H9 (cell line): ENCODE results near the gene NDUFAF2. TPM values are rescaled to one million over a fixed set of nuclear protein-coding genes. Genes with fewer than 3 reads are reported as not detected.

Experiments used
- DNase-seq: peaks from one replicate; pipeline ENCODE4 v3.0.0-alpha.2; 2017
- H2AFZ ChIP-seq: one replicate; pipeline ENCODE4 v1.6.1; 2013; ENCODE audit warnings: mild to moderate bottlenecking, low read length, control low read depth, moderate library complexity
- H2AK5ac ChIP-seq: 2 replicates; pipeline ENCODE4 v1.6.1; 2013; ENCODE audit warnings: low read length, control low read depth, mixed read lengths; ENCODE audit not compliant: insufficient read length
- H2BK120ac ChIP-seq: one replicate; pipeline ENCODE4 v1.6.1; 2013; ENCODE audit warnings: low read depth, mild to moderate bottlenecking, low read length, control low read depth, inconsistent platforms; ENCODE audit not compliant: poor library complexity, severe bottlenecking
- H2BK12ac ChIP-seq: 2 replicates; pipeline ENCODE4 v1.6.1; 2013; ENCODE audit warnings: low read length, control low read depth, mixed read lengths, low read depth; ENCODE audit not compliant: insufficient read length
- H2BK15ac ChIP-seq: 2 replicates; pipeline ENCODE4 v1.6.1; 2013; ENCODE audit warnings: low read depth, low read length, control low read depth
- H2BK20ac ChIP-seq: one replicate; pipeline ENCODE4 v1.6.1; 2013; ENCODE audit warnings: low read depth, mild to moderate bottlenecking, low read length, control low read depth, inconsistent platforms; ENCODE audit not compliant: poor library complexity, severe bottlenecking
- H2BK5ac ChIP-seq: 2 replicates; pipeline ENCODE4 v1.6.1; 2013; ENCODE audit warnings: low read length, control low read depth, mixed read lengths; ENCODE audit not compliant: insufficient read length
- H3K14ac ChIP-seq: 2 replicates; pipeline ENCODE4 v1.6.1; 2013; ENCODE audit warnings: low read length, control low read depth; ENCODE audit not compliant: insufficient read depth
- H3K18ac ChIP-seq: 2 replicates; pipeline ENCODE4 v1.6.1; 2013; ENCODE audit warnings: low read depth, mild to moderate bottlenecking, mixed read lengths, low read length, control low read depth; ENCODE audit not compliant: insufficient read length
- H3K23ac ChIP-seq: 2 replicates; pipeline ENCODE4 v1.6.1; 2013; ENCODE audit warnings: low read length, control low read depth, mixed read lengths, low read depth; ENCODE audit not compliant: insufficient read length
- H3K23me2 ChIP-seq: 2 replicates; pipeline ENCODE4 v1.6.1; 2013; ENCODE audit warnings: low read depth, mild to moderate bottlenecking, mixed read lengths, low read length, control low read depth; ENCODE audit not compliant: insufficient read length, poor library complexity, severe bottlenecking
- H3K27ac ChIP-seq: 2 replicates; pipeline ENCODE4 v1.5.1; 2013; ENCODE audit warnings: low read length, control low read depth, mixed read lengths, low read depth; ENCODE audit not compliant: insufficient read length
- H3K27me3 ChIP-seq: 2 replicates; pipeline ENCODE4 v1.6.1; 2013; ENCODE audit warnings: low read length, control low read depth, inconsistent platforms; ENCODE audit not compliant: insufficient read depth
- H3K4ac ChIP-seq: 2 replicates; pipeline ENCODE4 v1.6.1; 2013; ENCODE audit warnings: low read depth, mild to moderate bottlenecking, control low read depth, inconsistent platforms, low read length, moderate library complexity
- H3K4me1 ChIP-seq: 2 replicates; pipeline ENCODE4 v1.6.1; 2013; ENCODE audit warnings: low read length, control low read depth, inconsistent platforms; ENCODE audit not compliant: insufficient read depth
- H3K4me2 ChIP-seq: 2 replicates; pipeline ENCODE4 v1.6.1; 2013; ENCODE audit warnings: low read length, control low read depth, mixed read lengths; ENCODE audit not compliant: insufficient read length, insufficient read depth
- H3K56ac ChIP-seq: 2 replicates; pipeline ENCODE4 v1.6.1; 2013; ENCODE audit warnings: low read depth, mild to moderate bottlenecking, mixed read lengths, low read length, control low read depth; ENCODE audit not compliant: insufficient read length
- H3K79me1 ChIP-seq: 2 replicates; pipeline ENCODE4 v1.6.1; 2013; ENCODE audit warnings: low read depth, mild to moderate bottlenecking, moderate library complexity, low read length, control low read depth, inconsistent platforms; ENCODE audit not compliant: insufficient read depth, poor library complexity, severe bottlenecking
- H3K79me2 ChIP-seq: 2 replicates; pipeline ENCODE4 v1.6.1; 2013; ENCODE audit warnings: low read length, control low read depth, inconsistent platforms; ENCODE audit not compliant: insufficient read depth
- H3K9ac ChIP-seq: 2 replicates; pipeline ENCODE4 v1.6.1; 2013; ENCODE audit warnings: low read length, control low read depth, mixed read lengths; ENCODE audit not compliant: insufficient read length; ENCODE audit errors: extremely low read depth
- H3K9me3 ChIP-seq: one replicate; pipeline ENCODE4 v1.6.1; 2013; ENCODE audit warnings: low read depth, low read length, inconsistent platforms; ENCODE audit not compliant: control insufficient read depth
- H3T11ph ChIP-seq: one replicate; pipeline ENCODE4 v1.6.1; 2013; ENCODE audit warnings: mild to moderate bottlenecking, low read length, control low read depth, inconsistent platforms
- H4K20me1 ChIP-seq: one replicate; pipeline ENCODE4 v1.6.1; 2013; ENCODE audit not compliant: control insufficient read depth, insufficient read length, insufficient read depth
- H4K5ac ChIP-seq: 2 replicates; pipeline ENCODE4 v1.6.1; 2013; ENCODE audit warnings: low read depth, mild to moderate bottlenecking, mixed read lengths, low read length, control low read depth; ENCODE audit not compliant: insufficient read length
- H4K8ac ChIP-seq: replicated peaks from 2 replicates; pipeline ENCODE4 v1.6.1; 2013; ENCODE audit warnings: low read length, control low read depth, mixed read lengths, low read depth; ENCODE audit not compliant: insufficient read length
- H4K91ac ChIP-seq: 2 replicates; pipeline ENCODE4 v1.6.1; 2013; ENCODE audit warnings: low read depth, mild to moderate bottlenecking, moderate library complexity, mixed read lengths, low read length, control low read depth; ENCODE audit not compliant: insufficient read length
- H3K27ac Mint-ChIP-seq, 3 experiments: 2 replicates in 2 of 3; 3 replicates in 1 of 3; pipeline ENCODE4 v1.8.0; 2020 to 2021; ENCODE audit warnings: mixed read lengths in 3 of 3, mild to moderate bottlenecking in 1 of 3, moderate library complexity in 1 of 3
- H3K27me3 Mint-ChIP-seq: 2 replicates; pipeline ENCODE4 v1.8.0; 2021; ENCODE audit warnings: low read depth, mild to moderate bottlenecking, moderate library complexity, mixed read lengths
- H3K36me3 Mint-ChIP-seq, 3 experiments: 2 replicates in 2 of 3; 3 replicates in 1 of 3; pipeline ENCODE4 v1.8.0; 2020 to 2021; ENCODE audit warnings: low read depth in 3 of 3, mixed read lengths in 3 of 3; ENCODE audit not compliant: insufficient read depth in 1 of 3
- H3K4me1 Mint-ChIP-seq, 2 experiments: 2 replicates each; pipeline ENCODE4 v1.8.0; 2020; ENCODE audit warnings: mixed read lengths in 2 of 2
- H3K4me3 Mint-ChIP-seq, 2 experiments: 2 replicates in 1 of 2; 3 replicates in 1 of 2; pipeline ENCODE4 v1.8.0; 2020 to 2021; ENCODE audit warnings: mild to moderate bottlenecking in 2 of 2, mixed read lengths in 2 of 2, moderate library complexity in 1 of 2
- H3K9me3 Mint-ChIP-seq, 2 experiments: 2 replicates in 1 of 2; 3 replicates in 1 of 2; pipeline ENCODE4 v1.8.0; 2020; ENCODE audit warnings: mild to moderate bottlenecking in 2 of 2, mixed read lengths in 2 of 2, moderate library complexity in 1 of 2
- WGBS: extraction: QIAGEN DNeasy Blood & Tissue Kit; methylation state at CpG from one replicate; pipeline ENCODE4 v1.1.7; 2013; ENCODE audit warnings: missing lambda C conversion rate, low lambda C conversion rate, mixed read lengths; ENCODE audit not compliant: insufficient read length; ENCODE audit errors: extremely low coverage; 5-methylcytosine and 5-hydroxymethylcytosine counted together
- total RNA-seq: library from RNA; stranded (reverse); gene quantifications from 2 replicates; pipeline ENCODE4 v1.2.1, GENCODE V29; 2021
- TF ChIP-seq, protein P1 (sequence below): fragments of 200-600 bp; sonication (generic); conservative IDR thresholded peaks from 3 replicates; pipeline ENCODE4 v1.8.0; 2021; ENCODE audit warnings: antibody characterized with exemption, mild to moderate bottlenecking

The NDUFAF2 gene
- total RNA-seq, 1 experiment from 2014 or later = 31.4 TPM

DNA sequence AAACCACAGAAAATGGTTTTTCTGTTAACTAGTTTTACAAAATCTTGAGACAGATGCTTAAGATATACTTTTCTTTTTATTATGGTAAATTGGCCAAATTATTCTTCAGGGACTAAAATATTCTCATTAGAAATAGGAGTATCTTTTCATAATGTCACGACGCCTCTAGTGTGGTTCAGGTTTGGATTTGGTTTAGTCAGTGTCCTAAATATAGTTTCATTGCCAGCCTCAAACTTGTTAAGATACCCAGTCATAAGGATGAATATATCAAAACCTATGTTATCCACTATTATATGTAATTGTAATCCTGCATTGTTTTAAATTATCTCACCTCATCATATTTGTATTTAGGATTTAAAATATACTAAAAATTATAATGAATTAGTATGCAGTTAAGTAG, 13.7 kb downstream of the NDUFAF2 start:
- no peaks in the 10 kb centered on the region for H3K27me3 ChIP-seq
- DNase-seq = no peak
- H3K4me2 ChIP-seq = no peak overlapping the region
- no peak overlapping the region for H3K23ac ChIP-seq
- no peaks in the 10 kb centered on the region for H3K23me2 ChIP-seq
- no CpG with 5 or more reads among the region's 2 CpGs for WGBS
- H3K18ac ChIP-seq = no peak overlapping the region
- H4K91ac ChIP-seq = no peak overlapping the region
- H2BK20ac ChIP-seq = no peak overlapping the region
- TF ChIP-seq, protein P1, sequence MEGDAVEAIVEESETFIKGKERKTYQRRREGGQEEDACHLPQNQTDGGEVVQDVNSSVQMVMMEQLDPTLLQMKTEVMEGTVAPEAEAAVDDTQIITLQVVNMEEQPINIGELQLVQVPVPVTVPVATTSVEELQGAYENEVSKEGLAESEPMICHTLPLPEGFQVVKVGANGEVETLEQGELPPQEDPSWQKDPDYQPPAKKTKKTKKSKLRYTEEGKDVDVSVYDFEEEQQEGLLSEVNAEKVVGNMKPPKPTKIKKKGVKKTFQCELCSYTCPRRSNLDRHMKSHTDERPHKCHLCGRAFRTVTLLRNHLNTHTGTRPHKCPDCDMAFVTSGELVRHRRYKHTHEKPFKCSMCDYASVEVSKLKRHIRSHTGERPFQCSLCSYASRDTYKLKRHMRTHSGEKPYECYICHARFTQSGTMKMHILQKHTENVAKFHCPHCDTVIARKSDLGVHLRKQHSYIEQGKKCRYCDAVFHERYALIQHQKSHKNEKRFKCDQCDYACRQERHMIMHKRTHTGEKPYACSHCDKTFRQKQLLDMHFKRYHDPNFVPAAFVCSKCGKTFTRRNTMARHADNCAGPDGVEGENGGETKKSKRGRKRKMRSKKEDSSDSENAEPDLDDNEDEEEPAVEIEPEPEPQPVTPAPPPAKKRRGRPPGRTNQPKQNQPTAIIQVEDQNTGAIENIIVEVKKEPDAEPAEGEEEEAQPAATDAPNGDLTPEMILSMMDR = no peak
- H3K4me3 Mint-ChIP-seq = no peak overlapping the region
- H2BK12ac ChIP-seq = no peak overlapping the region
- H2BK5ac ChIP-seq = no peak overlapping the region
- H2BK15ac ChIP-seq = no peak overlapping the region
- H3K27me3 Mint-ChIP-seq = no peaks in the 10 kb centered on the region
- peaks cover 0 to 6% of the 10 kb centered on the region in 2 experiments; a peak in 1 of 4 replicates for H3K4me1 Mint-ChIP-seq
- no peak overlapping the region for H3K27ac ChIP-seq
- H3K4me1 ChIP-seq = no peaks in the 10 kb centered on the region
- H3K79me1 ChIP-seq = peaks cover 7% of the 10 kb centered on the region
- no peak overlapping the region for H3K14ac ChIP-seq
- H3K9me3 ChIP-seq = no peaks in the 10 kb centered on the region
- no peak overlapping the region for H3K4ac ChIP-seq
- H3K56ac ChIP-seq = no peak overlapping the region
- H3K9me3 Mint-ChIP-seq = peaks cover 9 to 15% of the 10 kb centered on the region in 2 experiments; a peak in 4 of 5 replicates
- no peak overlapping the region for H2AFZ ChIP-seq
- no peak overlapping the region for H3K9ac ChIP-seq
- H3K27ac Mint-ChIP-seq = no peak overlapping the region
- no peak overlapping the region for H4K5ac ChIP-seq
- peaks cover 0 to 14% (median 12%) of the 10 kb centered on the region in 3 experiments; a peak in 5 of 7 replicates for H3K36me3 Mint-ChIP-seq
- H2BK120ac ChIP-seq = no peak overlapping the region
- H2AK5ac ChIP-seq = no peak overlapping the region
- no peaks in the 10 kb centered on the region for H4K20me1 ChIP-seq
- 0 out of 2 replicates have a peak, but pooled peaks cover 1% of the 10 kb centered on the region for H3K79me2 ChIP-seq
- no peak overlapping the region for H3T11ph ChIP-seq
- H4K8ac ChIP-seq = no peak overlapping the region
